Kidney glomerular epithelial cell (primary cell): Measurements from ENCODE around the gene GSX2.
"Not testable (repeated sequence)": the region's sequence is repeated elsewhere in the genome, so short reads cannot be mapped to it uniquely, and the experiment has no call there.

Experiments used
- DNase-seq: peaks from one replicate; lab custom pipeline; 2025; lab: John Stamatoyannopoulos, UW

The GSX2 gene

GRCh38 chr4:54099748-54100574 is at the start of gene GSX2:
Gene GSX2, plus strand, starts transcription at chr4:54100163. Its CDS starts 182 bp downstream, at chr4:54100345.
- DNase-seq, result peak; percentile 85

DNA sequence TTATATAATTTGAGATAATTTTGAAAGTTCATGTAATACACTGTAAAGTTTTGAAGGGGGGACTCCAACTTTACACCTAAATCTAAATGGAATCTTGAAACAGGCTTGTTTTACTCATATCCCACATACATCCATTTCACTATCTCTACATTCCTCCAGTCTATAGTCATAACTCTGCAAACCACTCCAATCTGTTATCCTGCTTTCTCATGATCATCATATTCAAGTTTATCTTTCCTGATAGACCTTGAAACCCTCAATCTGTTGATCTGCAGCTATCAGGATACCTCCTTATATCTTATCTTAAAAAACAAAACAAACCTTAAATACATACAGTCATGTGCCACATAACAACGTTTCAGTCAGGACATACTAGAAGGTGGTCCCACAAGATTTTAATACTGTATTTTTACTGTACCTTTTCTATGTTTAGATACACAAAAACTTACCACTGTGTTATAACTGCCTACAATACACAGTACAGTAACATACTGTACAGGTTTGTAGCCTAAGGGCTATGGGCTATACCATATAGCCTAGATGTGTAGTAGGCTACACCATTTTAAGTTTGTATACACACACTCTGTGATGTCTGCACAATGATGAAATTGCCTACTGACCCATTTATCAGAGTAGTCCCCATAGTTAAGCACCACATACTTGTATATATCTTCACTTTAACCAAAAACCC is 49.6 kb upstream of the GSX2 start:
- DNase-seq, result peak; percentile 72

DNA sequence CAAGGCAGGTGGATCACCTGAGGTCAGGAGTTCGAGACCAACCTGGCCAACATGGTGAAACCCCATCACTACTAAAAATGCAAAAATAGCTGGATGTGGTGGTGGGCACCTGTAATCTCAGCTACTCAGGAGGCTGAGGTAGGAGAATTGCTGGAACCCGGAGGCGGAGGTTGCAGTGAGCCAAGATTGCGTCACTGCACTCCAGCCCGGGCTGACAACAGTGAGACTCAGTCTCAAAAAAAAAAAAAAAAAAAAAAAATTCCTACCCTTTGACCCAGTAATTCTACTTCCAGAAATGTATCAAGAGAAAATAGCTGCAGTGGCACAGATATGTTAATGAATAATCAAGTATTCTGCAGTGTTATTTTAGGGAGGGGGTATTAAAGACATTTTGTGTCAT is 46.6 kb upstream of the GSX2 start:
- DNase-seq, result not testable (repeated sequence)

DNA sequence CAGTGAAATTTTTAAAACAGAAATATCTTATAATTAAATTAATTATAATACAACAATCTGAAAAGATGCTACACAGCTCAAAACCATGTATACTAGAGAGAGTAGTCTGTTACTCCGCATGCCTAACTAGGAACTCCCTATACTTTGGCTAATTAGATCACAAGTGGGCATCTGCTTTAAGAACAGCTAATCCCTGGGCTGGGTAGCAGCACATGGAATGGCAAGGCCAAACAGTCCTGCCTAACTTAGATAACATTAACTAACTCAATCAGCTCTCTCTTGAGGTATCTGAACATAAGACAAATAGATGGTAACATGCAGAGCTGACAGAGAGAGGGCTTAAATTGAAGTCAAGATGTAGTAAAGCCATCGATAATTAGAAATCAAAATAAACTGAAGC is 45.5 kb upstream of the GSX2 start:
- DNase-seq, result no peak

- DNase-seq, result no peak
These were observed 44.5 kb upstream of the GSX2 start for GRCh38 chr4:54055494-54055893.

DNA sequence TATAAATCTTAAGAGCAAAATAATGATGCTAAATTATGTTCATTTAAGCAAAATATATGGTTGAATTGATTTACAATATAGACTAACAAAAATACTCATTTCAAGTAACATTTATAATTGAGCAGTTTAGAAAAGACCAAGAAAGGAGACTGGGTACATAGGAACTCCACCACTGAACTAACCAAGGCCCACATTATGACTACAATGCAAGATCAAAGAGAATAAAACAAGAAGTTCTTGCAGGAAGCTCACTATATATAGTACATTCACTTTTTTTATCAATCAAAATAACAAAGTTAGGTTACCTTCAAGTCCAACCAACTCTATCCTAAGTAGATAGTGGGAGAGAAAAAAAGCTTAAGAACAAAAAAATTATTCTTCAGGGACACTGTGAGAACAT is 43.6 kb upstream of the GSX2 start:
- no peak for DNase-seq

DNA sequence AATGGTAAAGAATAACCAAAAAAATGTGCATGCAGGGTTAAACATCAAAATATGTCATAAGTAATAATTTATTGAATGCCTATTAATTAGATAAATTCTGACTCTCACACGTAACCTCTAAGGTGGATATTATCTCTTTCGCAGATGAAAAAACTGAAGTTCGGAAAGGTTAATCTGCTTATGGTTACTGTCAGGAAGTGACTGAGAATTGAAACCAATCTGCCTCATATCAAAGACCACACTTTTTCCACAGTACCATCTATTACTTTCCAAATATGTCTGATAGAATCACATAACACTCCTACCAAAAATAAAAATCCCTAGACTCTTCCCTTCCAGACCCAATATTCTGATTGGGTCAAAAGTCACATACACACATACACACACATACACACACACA is 41.8 kb upstream of the GSX2 start:
- no peak for DNase-seq

- no peak for DNase-seq
These were observed 39.8 kb upstream of the GSX2 start for GRCh38 chr4:54060116-54060515.

- no peak for DNase-seq
These were observed 38.9 kb upstream of the GSX2 start for GRCh38 chr4:54061067-54061466.

DNA sequence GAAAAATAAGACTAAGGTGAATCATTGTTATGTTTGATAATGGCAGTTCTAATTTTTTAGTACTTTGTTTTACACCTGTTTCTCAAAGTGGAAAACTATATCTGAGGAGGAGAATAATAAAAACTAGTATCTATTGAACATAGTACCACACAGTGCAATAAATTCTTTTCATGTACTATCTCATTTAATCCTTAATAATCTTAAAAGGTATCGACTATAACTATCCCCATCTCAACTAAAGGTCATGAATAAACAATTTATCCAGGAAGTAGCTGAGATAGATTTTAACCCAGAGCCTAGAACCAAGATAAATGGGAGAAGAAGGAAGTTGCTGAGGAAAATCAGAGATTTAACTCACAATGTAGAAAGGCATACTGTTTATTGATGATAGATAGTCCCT is 38.1 kb upstream of the GSX2 start:
- DNase-seq, result no peak

GRCh38 chr4:54062392-54062791 is 37.6 kb upstream of the GSX2 start:
- DNase-seq, result no peak

DNA sequence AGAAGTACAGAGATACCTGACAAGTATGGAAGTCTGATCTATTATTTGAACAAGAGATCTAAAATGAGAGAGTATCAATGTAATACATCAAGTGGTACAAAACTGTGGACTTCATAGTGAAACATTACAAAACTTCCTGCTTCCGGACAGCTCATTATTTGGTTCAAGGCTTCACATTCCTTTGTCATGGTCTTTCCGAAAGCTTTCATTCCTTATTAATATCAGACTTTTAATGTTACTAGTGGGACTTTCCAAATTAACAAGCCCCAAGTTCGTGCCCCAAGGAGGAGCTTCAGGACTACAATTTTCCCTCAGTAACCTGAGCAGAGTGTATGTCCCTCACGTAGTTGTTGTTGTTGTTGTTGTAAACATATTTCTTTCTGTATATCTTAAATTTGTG is 36.7 kb upstream of the GSX2 start:
- peak; percentile 49 for DNase-seq

DNA sequence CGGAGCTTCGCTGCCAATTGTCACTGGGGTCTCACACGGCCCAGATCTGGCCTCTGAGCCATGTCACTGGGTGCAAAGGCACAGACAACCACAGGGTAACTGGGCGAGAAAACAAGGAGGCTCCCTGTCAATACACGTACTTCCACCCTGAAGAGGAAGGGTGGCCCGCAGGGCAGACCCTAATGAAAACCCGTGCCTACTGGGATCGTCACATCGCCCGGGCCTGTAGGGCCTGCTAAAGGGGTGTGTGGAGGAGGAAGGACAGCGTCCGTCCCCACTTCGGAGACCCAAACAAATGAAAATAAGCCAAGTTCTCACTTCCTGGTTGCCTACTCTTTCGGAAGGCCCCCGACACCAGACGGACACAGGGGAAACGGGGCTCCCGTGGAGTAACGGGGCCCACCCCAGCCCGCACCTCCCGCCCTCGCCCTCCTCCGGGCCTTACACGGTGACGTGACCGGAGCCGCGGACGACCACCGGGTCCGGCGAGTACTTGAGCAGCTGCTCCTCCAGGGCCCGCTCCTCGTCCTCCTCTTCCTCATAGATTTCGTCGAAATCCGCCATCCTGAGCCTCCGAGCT is 36.1 kb upstream of the GSX2 start:
- DNase-seq, result no peak

DNA sequence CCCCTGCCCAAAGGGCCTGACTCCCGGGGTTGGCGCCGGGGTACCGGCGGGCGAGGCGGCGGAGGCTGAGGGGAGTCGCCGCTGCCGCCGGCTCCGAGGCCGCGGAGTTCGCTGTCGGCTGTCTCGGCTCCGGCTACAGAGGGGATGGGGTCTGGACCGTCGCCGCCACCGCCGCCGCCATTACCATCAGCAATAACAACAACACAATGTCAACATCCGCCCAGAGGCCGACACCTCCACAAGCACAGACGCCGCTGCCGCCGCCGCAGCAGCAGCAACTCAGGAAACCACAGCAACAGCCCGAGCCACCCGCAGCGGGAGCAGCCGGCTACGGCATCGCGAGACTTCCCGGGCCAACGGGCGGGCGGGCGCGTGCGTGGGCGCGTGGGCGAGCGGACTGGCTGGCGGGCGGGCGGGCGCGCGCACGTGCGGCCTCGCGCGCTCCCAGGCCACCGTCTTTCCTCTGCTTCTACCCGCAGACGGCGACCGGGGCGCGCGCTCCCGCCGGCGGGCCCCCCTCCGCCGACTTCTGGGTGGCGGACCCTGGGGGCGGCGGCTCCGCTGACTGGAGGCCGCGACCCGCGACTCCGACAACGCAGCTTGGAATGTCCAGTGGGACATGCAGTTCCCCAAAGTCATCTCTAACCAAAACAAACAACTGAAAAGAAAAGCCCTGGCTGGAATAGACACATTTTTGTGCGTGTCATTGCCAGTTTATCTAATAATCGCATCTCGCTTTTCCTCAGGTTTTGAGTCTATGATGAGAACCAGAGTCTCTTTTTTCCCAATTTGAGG is 35.4 kb upstream of the GSX2 start, which contains the start of gene CHIC2:
TSS of gene CHIC2 (minus strand) at position 289 of the 795 bp plus-strand sequence. CDS start 305 bp downstream, outside the sequence.
- DNase-seq, result peak; percentile 93

DNA sequence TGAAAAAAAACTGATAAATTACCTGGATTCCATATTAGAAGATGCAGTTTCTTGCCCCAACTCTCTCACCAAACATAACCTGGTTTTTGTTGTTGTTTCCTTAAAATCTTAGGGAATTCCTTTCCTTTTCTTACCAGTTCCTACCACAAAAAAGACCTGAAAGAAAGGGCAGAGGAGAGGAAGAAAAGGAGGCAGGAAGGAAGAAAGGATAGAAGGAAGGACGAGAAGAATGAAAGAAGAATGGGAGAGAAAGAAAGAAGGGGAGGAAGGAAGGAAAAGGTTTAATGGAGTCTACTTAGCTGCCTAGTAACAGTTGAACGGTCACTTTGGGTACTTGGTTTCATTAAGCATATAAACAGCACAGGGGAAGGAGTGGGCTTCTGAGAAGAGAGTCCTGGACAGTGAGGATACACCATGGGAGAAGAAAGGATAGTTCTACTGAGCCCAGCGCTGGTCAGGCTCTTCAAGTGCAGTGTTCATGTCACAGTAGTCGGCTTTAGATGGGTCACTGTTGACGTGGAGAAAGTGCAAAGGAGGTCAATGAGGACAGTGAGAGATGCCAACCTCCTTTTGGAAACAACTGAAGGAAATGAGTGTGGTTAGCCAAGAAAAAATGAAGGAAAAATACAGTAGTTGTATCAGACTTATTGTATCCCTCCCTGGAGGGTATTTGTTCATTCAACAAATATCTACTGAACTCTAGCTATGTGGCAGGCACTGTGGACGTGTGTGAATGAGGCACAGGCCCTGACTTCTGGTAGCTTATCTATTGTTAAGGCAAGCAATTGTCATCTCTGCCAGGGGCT is 34.5 kb upstream of the GSX2 start:
- no peak for DNase-seq

GRCh38 chr4:54066088-54066415 is 33.9 kb upstream of the GSX2 start:
- no peak for DNase-seq

GRCh38 chr4:54066718-54067129 is 33.2 kb upstream of the GSX2 start:
- no peak for DNase-seq

GRCh38 chr4:54067166-54067565 is 32.8 kb upstream of the GSX2 start:
- peak; percentile 57 for DNase-seq

GRCh38 chr4:54073271-54073880 is 26.6 kb upstream of the GSX2 start:
- DNase-seq, result no peak

DNA sequence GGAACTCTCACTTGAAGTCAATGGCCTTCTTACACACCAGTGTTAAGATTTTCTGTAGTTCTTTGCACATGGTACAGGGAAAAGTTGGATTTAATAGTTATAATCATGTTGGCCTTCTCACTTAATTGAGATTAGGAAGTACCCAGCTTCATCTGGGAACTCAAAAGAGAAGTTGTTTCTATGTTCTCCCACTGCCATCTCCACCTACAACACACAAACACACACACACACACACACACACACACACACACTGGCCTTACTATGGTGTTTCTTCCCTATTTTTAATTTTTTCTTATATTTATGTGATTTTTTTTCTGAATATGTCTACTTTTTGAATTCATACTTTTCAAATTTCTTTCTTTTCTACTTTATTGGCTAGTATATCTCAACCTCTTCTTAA is 25.6 kb upstream of the GSX2 start:
- no peak for DNase-seq

DNA sequence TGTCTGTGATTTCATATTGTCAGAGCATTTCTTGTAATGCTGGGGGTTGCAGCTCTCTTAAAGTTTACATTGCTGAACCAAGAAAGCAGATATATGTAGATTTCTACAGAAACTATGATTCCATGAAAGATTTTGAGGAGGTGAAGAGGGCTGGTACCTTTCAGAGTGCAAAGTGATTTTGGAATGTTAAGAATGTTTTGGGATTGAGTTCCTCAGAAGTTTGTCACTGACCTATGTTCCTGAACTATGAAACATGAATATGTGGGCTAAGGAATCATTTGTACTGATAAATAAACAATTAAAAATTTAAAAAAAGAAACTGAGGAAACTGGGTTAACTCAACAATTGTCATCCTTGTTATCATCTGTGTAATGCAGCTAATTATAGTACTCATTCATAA is 23.3 kb upstream of the GSX2 start:
- DNase-seq, result peak; percentile 52
